Upper lobe of right lung (tissue), 1 donor: ENCODE data around the gene PTPRM. TPM values are rescaled to one million over a fixed set of nuclear protein-coding genes. Genes with fewer than 3 reads are reported as not detected.

Experiments
- ATAC-seq: fragments of 200-7000 bp; cut with Tn5 transposase; one replicate; pipeline ENCODE4 v1.9.1; 2020; ENCODE audit warnings: mild to moderate bottlenecking, moderate library complexity
- DNase-seq: peaks from one replicate; pipeline ENCODE4 v3.0.0-alpha.2; 2020
- H3K27ac ChIP-seq: fragments of 200-600 bp; one replicate; pipeline ENCODE4 v1.8.0; 2022
- H3K27me3 ChIP-seq: fragments of 200-600 bp; one replicate; pipeline ENCODE4 v1.8.0; 2022; ENCODE audit warnings: mild to moderate bottlenecking
- H3K36me3 ChIP-seq: fragments of 200-600 bp; one replicate; pipeline ENCODE4 v1.8.0; 2022
- H3K4me1 ChIP-seq: fragments of 200-600 bp; one replicate; pipeline ENCODE4 v1.8.0; 2022
- H3K4me3 ChIP-seq: fragments of 200-600 bp; one replicate; pipeline ENCODE4 v1.8.0; 2022; ENCODE audit warnings: mild to moderate bottlenecking
- H3K9me3 ChIP-seq: fragments of 200-600 bp; one replicate; pipeline ENCODE4 v1.8.0; 2022
- intact Hi-C: fragments of 100-400 bp; cut with DNase I; formaldehyde crosslinking; loops from one replicate; pipeline ENCODE4 v1.11.0; 2022
- total RNA-seq: library from RNA; stranded (reverse); fragmentation: NEBNext Ultra II Directional; extraction: Animal tissue kit (Norgen Biotek cat#: 25700); gene quantifications from one replicate; pipeline ENCODE4 v1.2.1, GENCODE V29; 2021
- TF ChIP-seq, protein P1 (sequence below): fragments of 200-600 bp; IDR thresholded peaks from one replicate; pipeline ENCODE4 v1.8.0; 2022; ENCODE audit warnings: antibody characterized with exemption
- donor health status: DM: no; HTN: yes; CAD: no; lungs with severe emphysema.

PTPRM gene
- total RNA-seq, 1 donor from 2014 or later: 99.3 TPM

DNA sequence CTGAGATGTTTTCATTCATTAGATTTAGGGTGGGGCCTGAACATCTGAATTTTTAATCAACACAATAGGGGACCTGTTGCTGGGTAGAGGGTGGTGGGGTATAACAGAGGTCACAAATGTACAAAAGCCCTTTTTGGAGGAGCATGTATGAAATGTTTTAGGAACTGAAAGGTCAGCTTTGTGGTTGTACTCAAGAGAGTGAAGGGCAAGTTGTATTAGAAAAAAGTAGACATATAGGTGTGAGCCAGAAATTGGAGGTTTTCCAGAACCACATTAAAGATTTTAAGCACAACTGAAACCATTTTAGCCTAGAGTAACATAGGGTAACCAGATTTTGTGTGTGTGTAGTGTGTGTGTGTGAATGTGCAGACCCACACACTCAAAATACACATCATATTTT lies 62.3 kb downstream of the PTPRM start:
- intact Hi-C loops: no loop called here
- ATAC-seq: no peak
- Histone ChIP-seq H3K27ac (no peak overlapping the region), H3K9me3 (no peaks in the 10 kb centered on the region), H3K27me3 (no peaks in the 10 kb centered on the region), H3K4me1 (peaks cover 7% of the 10 kb centered on the region), H3K4me3 (no peak overlapping the region), H3K36me3 (no peaks in the 10 kb centered on the region)
- DNase-seq: no peak
- TF ChIP-seq, protein P1, sequence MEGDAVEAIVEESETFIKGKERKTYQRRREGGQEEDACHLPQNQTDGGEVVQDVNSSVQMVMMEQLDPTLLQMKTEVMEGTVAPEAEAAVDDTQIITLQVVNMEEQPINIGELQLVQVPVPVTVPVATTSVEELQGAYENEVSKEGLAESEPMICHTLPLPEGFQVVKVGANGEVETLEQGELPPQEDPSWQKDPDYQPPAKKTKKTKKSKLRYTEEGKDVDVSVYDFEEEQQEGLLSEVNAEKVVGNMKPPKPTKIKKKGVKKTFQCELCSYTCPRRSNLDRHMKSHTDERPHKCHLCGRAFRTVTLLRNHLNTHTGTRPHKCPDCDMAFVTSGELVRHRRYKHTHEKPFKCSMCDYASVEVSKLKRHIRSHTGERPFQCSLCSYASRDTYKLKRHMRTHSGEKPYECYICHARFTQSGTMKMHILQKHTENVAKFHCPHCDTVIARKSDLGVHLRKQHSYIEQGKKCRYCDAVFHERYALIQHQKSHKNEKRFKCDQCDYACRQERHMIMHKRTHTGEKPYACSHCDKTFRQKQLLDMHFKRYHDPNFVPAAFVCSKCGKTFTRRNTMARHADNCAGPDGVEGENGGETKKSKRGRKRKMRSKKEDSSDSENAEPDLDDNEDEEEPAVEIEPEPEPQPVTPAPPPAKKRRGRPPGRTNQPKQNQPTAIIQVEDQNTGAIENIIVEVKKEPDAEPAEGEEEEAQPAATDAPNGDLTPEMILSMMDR: no peak

GRCh38 chr18:7630731-7631442 lies 63.8 kb downstream of the PTPRM start:
- H3K27ac ChIP-seq: no peak overlapping the region
- H3K4me3 ChIP-seq: no peak overlapping the region
- intact Hi-C loops: no loop called here
- H3K27me3 ChIP-seq: no peaks in the 10 kb centered on the region
- DNase-seq: no peak
- no peaks in the 10 kb centered on the region for H3K36me3 ChIP-seq
- no peaks in the 10 kb centered on the region for H3K9me3 ChIP-seq
- TF ChIP-seq, protein P1: no peak
- no peak for ATAC-seq
- peaks cover 7% of the 10 kb centered on the region for H3K4me1 ChIP-seq

DNA sequence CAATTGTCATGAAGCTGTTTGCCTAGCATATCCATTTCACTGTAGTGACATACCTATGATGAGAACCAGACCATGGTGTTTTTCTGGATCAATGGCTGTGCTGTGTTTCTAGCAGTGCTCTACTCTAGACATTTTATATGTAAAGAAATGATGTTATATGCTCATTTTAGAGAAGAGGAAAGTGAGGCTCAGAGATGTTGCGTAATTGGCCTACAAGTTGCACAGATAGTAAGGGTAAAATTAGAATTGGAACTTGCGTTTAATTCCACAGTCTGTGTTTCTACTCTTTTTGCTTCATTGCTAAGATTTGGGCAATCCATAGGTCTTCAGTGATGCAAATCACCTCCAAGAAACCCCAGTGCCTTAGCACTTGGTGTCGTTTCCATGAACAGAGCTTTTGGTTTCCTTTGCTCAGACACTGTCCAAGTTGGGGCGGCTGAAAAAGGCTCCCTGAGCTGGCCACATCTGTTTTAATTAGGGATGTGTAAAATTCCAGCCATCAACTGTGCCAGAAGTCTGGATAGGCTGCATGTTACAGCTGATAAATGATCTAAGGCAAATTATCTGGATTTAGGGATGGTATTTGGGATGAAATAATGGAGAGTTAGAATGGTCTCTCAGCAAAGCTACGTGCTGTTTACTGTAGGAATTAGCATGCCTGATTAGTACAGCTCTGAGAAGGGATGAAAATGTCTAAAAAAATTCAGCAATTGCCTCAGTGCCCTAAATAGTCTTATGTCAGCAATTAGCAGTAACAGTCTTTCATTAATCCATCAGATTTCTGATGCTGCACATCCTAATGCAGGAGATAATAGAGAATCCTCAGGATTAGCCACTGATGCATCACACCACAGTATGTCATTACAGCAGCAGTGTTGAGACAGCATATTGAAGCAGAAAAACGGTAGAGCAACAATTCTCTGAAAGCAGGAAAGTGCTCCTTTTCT lies 65.3 kb downstream of the PTPRM start:
- DNase-seq: no peak
- no peak for ATAC-seq

GRCh38 chr18:7633171-7633570 lies 66.1 kb downstream of the PTPRM start:
- intact Hi-C loops: no loop called here
- no peak overlapping the region for H3K4me3 ChIP-seq
- TF ChIP-seq, protein P1: no peak
- DNase-seq: no peak
- H3K9me3 ChIP-seq: no peaks in the 10 kb centered on the region
- ATAC-seq: no peak
- H3K36me3 ChIP-seq: no peaks in the 10 kb centered on the region
- H3K27me3 ChIP-seq: no peaks in the 10 kb centered on the region
- H3K4me1 ChIP-seq: peaks cover 9% of the 10 kb centered on the region
- H3K27ac ChIP-seq: no peak overlapping the region

More for the DNA sequence above, 65.3 kb downstream of the PTPRM start:
- no peak overlapping the region for H3K4me3 ChIP-seq
- H3K4me1 ChIP-seq: peaks cover 12% of the 10 kb centered on the region
- TF ChIP-seq, protein P1: no peak
- no peaks in the 10 kb centered on the region for H3K27me3 ChIP-seq
- no peaks in the 10 kb centered on the region for H3K9me3 ChIP-seq
- intact Hi-C loops: no loop called here
- no peak overlapping the region for H3K27ac ChIP-seq
- no peaks in the 10 kb centered on the region for H3K36me3 ChIP-seq

- intact Hi-C loops: no loop called here
- no peak overlapping the region for H3K27ac ChIP-seq
- H3K9me3 ChIP-seq: no peaks in the 10 kb centered on the region
- ATAC-seq (peak; percentile 36), DNase-seq (no peak)
- TF ChIP-seq, protein P1: no peak
- H3K4me1 ChIP-seq: peaks cover 9% of the 10 kb centered on the region
- no peaks in the 10 kb centered on the region for H3K36me3 ChIP-seq
- no peak overlapping the region for H3K4me3 ChIP-seq
- H3K27me3 ChIP-seq: no peaks in the 10 kb centered on the region
Observed at GRCh38 chr18:7635948-7636347, 68.8 kb downstream of the PTPRM start.
